Dendritic cell treated with granulocyte-macrophage colony-stimulating factor and Interleukin-4, amounts not matched to agents 40 ng/mL and 50 ng/mL, for 4 days (primary cell): ENCODE measurements around the gene MED25.

ENCODE experiments used
- H3K27ac Mint-ChIP-seq: one replicate; pipeline ENCODE4 v1.8.0; 2022; ENCODE audit warnings: mild to moderate bottlenecking, mixed read lengths
- H3K27me3 Mint-ChIP-seq: one replicate; pipeline ENCODE4 v1.8.0; 2022; ENCODE audit warnings: mild to moderate bottlenecking, mixed read lengths
- H3K36me3 Mint-ChIP-seq: one replicate; pipeline ENCODE4 v1.8.0; 2022; ENCODE audit warnings: low read depth, mixed read lengths
- H3K4me1 Mint-ChIP-seq: one replicate; pipeline ENCODE4 v1.8.0; 2022; ENCODE audit warnings: low read depth, mixed read lengths
- H3K4me3 Mint-ChIP-seq: one replicate; pipeline ENCODE4 v1.8.0; 2022; ENCODE audit warnings: mild to moderate bottlenecking, moderate library complexity, mixed read lengths
- H3K9me3 Mint-ChIP-seq: one replicate; pipeline ENCODE4 v1.8.0; 2022; ENCODE audit warnings: mixed read lengths
- intact Hi-C: fragments of 100-400 bp; cut with micrococcal nuclease; formaldehyde crosslinking; loops from one replicate; pipeline ENCODE4 v1.15.0; 2022

MED25 gene

DNA sequence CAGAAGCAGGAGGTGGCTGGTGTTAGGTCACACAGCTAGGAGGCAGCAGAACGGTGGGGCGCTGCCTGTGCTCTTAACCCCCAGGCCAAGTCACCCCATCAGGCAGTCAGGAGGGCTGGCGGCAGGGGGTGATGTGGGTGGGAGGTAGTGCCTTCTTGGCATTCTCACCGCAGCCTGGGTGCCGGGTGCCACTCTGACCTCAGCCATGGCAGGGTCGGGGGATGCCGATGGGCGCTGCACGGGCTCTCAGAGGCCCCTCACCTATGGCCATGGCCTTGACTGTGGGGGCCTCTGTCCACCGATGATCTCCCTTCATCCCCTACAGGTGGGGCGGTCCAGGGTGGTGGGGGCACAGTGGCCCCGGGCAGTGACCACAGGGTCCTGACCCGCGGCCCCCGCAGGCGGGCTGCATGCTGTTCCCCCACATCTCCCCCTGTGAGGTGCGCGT is 38.5 kb downstream of the MED25 start:
- H3K9me3 Mint-ChIP-seq = no peaks in the 10 kb centered on the region
- no peak overlapping the region for H3K27ac Mint-ChIP-seq
- H3K27me3 Mint-ChIP-seq = peaks cover 12% of the 10 kb centered on the region
- intact Hi-C loops = no loop called here
- no peak overlapping the region for H3K4me3 Mint-ChIP-seq
- H3K4me1 Mint-ChIP-seq = peaks cover 36% of the 10 kb centered on the region
- peaks cover 76% of the 10 kb centered on the region for H3K36me3 Mint-ChIP-seq

- Mint-ChIP-seq H3K9me3 (no peaks in the 10 kb centered on the region), H3K27ac (no peak overlapping the region), H3K36me3 (peaks cover 76% of the 10 kb centered on the region), H3K4me3 (no peak overlapping the region), H3K4me1 (peaks cover 32% of the 10 kb centered on the region), H3K27me3 (peaks cover 6% of the 10 kb centered on the region)
- intact Hi-C loops = no loop called here
Observed at GRCh38 chr19:49857061-49857837, 39.2 kb downstream of the MED25 start.

DNA sequence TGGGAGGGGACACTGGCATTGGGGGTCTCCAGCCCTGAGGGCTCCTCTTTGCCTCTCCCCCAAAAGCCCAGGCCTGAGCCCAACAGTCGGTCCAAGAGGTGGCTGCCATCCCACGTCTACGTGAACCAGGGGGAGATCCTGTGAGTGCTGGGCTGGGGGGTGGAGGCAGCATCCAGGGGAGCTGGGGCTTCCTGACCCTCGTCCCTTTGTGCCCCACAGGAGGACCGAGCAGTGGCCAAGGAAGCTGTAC is 39.7 kb downstream of the MED25 start:
- H3K4me3 Mint-ChIP-seq = no peak overlapping the region
- H3K4me1 Mint-ChIP-seq = peaks cover 27% of the 10 kb centered on the region
- peaks cover 81% of the 10 kb centered on the region for H3K36me3 Mint-ChIP-seq
- peaks cover under 1% of the 10 kb centered on the region for H3K27me3 Mint-ChIP-seq
- H3K27ac Mint-ChIP-seq = no peak overlapping the region
- H3K9me3 Mint-ChIP-seq = no peaks in the 10 kb centered on the region
- intact Hi-C loops = no loop called here

GRCh38 chr19:49858088-49858985 is 40.2 kb downstream of the MED25 start:
- H3K4me1 Mint-ChIP-seq = peaks cover 28% of the 10 kb centered on the region
- no peak overlapping the region for H3K4me3 Mint-ChIP-seq
- H3K9me3 Mint-ChIP-seq = no peaks in the 10 kb centered on the region
- H3K27ac Mint-ChIP-seq = no peak overlapping the region
- intact Hi-C loops = no loop called here
- H3K36me3 Mint-ChIP-seq = peaks cover 87% of the 10 kb centered on the region
- H3K27me3 Mint-ChIP-seq = no peaks in the 10 kb centered on the region

DNA sequence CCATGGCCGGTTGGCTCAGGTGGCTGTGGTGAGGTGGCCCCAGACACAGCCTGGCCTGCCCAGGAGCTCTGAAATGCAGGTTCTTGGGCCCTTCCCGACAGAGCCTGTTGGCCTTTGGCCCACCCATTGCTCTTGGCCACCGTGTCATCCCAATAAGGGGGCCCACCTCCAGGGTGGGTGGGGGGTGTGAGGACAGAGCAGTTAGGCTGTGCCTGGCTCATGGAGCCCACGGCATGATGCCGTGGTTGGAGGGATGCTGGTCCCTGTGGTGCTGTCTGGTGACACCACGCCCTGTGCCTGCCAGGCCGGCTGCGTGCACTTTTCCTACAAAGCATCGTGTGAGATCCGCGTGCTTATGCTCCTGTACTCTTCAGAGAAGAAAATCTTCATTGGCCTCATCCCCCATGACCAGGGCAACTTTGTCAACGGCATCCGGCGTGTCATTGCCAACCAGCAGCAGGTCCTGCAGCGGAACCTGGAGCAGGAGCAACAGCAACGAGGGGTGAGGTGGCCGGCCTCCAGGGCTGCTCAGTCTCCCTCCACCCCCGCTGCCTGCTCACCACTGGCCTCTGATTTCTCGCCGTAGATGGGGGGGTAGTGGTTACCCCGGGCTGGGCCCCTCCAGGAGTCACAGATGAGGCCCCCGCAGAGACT is 41.7 kb downstream of the MED25 start:
- no peaks in the 10 kb centered on the region for H3K9me3 Mint-ChIP-seq
- H3K27ac Mint-ChIP-seq = no peak overlapping the region
- no peak overlapping the region for H3K4me3 Mint-ChIP-seq
- peaks cover 31% of the 10 kb centered on the region for H3K4me1 Mint-ChIP-seq
- peaks cover 100% of the 10 kb centered on the region for H3K36me3 Mint-ChIP-seq
- no peaks in the 10 kb centered on the region for H3K27me3 Mint-ChIP-seq
- intact Hi-C loops = no loop called here

GRCh38 chr19:49860336-49861102 is 42.4 kb downstream of the MED25 start:
- Mint-ChIP-seq H3K9me3 (no peaks in the 10 kb centered on the region), H3K4me1 (peaks cover 33% of the 10 kb centered on the region), H3K4me3 (no peak overlapping the region), H3K27me3 (no peaks in the 10 kb centered on the region), H3K36me3 (peaks cover 100% of the 10 kb centered on the region), H3K27ac (no peak overlapping the region)
- intact Hi-C loops = no loop called here

DNA sequence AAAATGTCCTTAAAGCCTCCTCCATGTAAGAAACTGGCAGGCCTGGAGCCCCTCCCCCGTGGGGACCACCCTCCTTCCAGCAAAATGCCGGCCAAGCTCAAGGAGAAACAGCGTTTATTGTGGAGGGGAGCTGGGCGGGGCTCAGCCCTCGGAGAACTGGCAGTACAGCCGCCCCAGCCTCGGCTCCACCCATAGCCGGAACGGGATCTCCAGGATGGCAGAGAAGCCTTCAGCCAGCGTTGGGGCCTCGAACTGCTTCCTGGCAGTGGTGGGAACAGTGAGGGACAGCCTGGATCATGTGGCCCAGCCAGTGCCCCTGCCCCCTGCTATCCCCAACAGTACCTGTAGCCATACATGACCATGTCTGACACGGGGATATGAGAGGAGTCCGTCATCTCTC is 43.0 kb downstream of the MED25 start:
- Mint-ChIP-seq H3K27me3 (no peaks in the 10 kb centered on the region), H3K4me1 (peaks cover 36% of the 10 kb centered on the region), H3K4me3 (no peak overlapping the region), H3K9me3 (no peaks in the 10 kb centered on the region), H3K27ac (no peak overlapping the region), H3K36me3 (peaks cover 100% of the 10 kb centered on the region)
- intact Hi-C loops = no loop called here

GRCh38 chr19:49861541-49862378 is 43.7 kb downstream of the MED25 start:
- H3K36me3 Mint-ChIP-seq = peaks cover 100% of the 10 kb centered on the region
- H3K27ac Mint-ChIP-seq = no peak overlapping the region
- H3K4me3 Mint-ChIP-seq = no peak overlapping the region
- intact Hi-C loops = no loop called here
- H3K4me1 Mint-ChIP-seq = peaks cover 43% of the 10 kb centered on the region
- H3K27me3 Mint-ChIP-seq = no peaks in the 10 kb centered on the region
- no peaks in the 10 kb centered on the region for H3K9me3 Mint-ChIP-seq

DNA sequence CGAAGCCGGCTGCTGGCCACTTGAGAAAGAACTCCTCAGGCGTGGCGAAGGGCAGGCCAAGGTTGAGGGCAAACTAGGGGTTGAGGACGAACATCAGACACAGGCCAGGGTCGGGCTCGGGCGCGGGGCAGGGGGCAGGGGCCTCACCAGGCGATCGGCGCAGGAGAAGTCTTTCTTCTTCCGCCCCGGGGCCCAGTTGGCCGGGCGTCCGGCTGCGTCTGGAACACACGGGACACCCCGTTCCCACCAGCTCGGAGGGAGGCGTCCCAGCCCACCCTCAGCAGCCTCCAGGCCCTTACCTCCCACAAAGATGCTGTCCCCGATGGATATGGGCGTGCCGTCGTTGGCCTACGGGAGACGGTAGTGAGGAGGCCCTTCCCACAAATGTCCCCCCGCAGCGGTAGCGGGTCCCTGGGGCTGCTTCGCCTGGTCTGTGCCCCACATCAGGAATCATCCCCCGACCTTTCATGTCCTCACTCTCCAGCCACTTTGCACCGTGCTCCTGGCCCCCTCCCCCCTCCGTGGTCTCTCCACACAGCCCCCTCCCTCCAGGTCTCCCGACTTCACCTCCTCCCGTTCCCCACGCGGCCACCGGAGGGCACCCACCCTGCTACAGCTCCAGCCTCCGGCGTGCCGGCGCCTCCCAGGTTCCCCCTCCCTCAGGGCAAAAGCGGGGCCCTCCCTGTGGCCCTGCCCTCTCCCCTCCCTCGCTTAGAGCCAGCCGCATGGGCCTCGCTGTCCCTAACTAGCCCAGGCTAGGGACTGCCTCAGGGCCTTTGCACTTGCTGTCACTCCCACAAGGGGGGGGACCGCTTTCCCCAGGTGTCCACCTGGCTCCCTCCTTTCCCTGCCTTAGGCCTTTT is 44.5 kb downstream of the MED25 start:
- H3K27me3 Mint-ChIP-seq = no peaks in the 10 kb centered on the region
- H3K4me1 Mint-ChIP-seq = peaks cover 45% of the 10 kb centered on the region
- H3K9me3 Mint-ChIP-seq = no peaks in the 10 kb centered on the region
- intact Hi-C loops = no loop called here
- no peak overlapping the region for H3K4me3 Mint-ChIP-seq
- H3K36me3 Mint-ChIP-seq = peaks cover 100% of the 10 kb centered on the region
- H3K27ac Mint-ChIP-seq = no peak overlapping the region

DNA sequence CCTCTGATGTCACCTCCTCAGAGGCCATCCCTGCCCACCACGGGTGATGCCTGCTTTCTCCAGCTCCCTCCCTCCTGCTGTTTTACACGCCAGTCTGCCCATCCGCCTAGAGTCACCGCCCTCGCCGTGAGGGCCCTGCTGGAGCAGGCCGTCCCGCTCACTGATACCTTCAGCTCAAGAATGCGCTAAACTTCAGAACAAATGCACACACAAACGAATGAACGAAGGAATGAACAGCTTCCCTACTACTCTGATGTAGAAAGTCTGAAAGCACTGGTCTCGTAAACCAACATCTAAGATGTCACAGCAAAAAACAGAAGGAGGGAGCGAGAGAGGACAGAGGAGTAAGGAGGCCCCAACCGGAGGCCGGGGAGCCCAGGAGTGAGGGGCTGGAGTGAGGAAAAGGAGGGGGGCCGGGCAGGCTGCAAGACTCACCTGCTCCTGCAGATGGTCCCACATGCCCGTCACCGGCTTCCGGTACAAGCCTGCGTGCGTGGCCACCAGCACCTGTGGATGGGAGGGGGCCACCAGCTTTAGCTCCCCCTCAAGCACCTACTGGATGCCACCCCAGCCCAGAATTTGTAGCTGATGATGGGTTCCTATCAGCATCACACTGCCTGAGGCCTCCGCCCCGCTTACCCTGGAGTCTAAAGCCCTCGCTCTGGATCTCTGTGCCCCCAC is 45.3 kb downstream of the MED25 start:
- no peaks in the 10 kb centered on the region for H3K27me3 Mint-ChIP-seq
- H3K9me3 Mint-ChIP-seq = no peaks in the 10 kb centered on the region
- H3K4me3 Mint-ChIP-seq = no peak overlapping the region

DNA sequence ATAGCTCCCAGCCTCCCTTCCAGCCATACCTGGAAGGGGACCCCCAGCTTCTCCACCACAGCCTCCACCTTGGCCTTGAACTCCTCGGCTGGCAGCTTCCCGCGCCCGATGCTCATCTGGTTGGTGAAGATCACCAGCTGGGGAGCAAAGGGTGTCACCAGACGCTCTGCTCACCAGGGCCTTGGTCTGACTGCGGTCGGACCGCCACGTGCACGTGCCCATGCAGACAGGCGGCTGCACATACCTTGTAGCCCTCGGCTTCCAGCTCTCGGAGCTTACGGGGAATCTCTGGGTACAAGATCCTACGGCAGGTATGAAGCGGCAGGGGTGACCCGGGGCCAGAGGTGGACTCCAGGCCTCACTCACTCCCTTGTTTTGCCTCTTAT is 45.8 kb downstream of the MED25 start:
- intact Hi-C loops = no loop called here
- Mint-ChIP-seq H3K27ac (no peak overlapping the region), H3K27me3 (no peaks in the 10 kb centered on the region), H3K36me3 (peaks cover 89% of the 10 kb centered on the region), H3K4me1 (peaks cover 45% of the 10 kb centered on the region), H3K4me3 (no peak overlapping the region), H3K9me3 (no peaks in the 10 kb centered on the region)

More for the DNA sequence above, 45.3 kb downstream of the MED25 start:
- intact Hi-C loops = no loop called here
- peaks cover 45% of the 10 kb centered on the region for H3K4me1 Mint-ChIP-seq
- H3K36me3 Mint-ChIP-seq = peaks cover 95% of the 10 kb centered on the region
- no peak overlapping the region for H3K27ac Mint-ChIP-seq

DNA sequence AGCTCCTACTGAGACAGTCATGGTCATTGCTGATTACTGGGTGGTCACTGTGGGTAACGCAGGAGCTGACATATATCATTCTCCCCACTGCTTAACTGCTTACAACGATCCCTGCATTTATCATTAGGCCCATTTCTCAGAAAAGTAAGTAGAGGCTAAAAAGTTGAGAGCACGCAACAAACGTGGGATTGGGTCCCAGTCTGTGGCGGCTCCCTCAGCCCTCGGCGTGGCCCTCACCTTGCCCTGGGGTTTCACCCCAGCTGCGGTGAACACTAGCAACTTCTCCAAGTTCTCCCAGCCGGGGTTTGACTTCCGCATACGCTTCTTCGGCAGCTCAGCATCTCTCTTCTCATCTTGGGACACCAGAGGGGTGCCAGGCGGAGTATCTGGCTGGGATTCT is 46.8 kb downstream of the MED25 start:
- Mint-ChIP-seq H3K9me3 (no peaks in the 10 kb centered on the region), H3K27ac (no peak overlapping the region), H3K27me3 (no peaks in the 10 kb centered on the region), H3K4me1 (peaks cover 45% of the 10 kb centered on the region), H3K4me3 (peak overlapping the region; percentile 99), H3K36me3 (peaks cover 80% of the 10 kb centered on the region)
- intact Hi-C loops = loop anchor here (5.0 kb wide), 1 partner anchor 48 kb away; the partner anchor contains the start of gene MED25
